RWPE2 (cell line): Measurements from ENCODE around the gene NKD2.

Source experiments
- ATAC-seq: fragments of 200-7000 bp; cut with Tn5 transposase; 3 replicates; pipeline ENCODE4 v1.9.1; 2021; ENCODE audit warnings: low read depth
- DNase-seq: peaks from one replicate; pipeline ENCODE4 v3.0.0-alpha.2; 2020; ENCODE audit warnings: low spot score
- H3K27ac ChIP-seq: fragments of 450-650 bp; 2 replicates; pipeline ENCODE4 v1.5.1; 2017; ENCODE audit warnings: mild to moderate bottlenecking; ENCODE audit not compliant: poor library complexity, severe bottlenecking
- H3K27me3 ChIP-seq: fragments of 250-450 bp; sonication (Bioruptor Pico); 2 replicates; pipeline ENCODE4 v1.5.1; 2021; ENCODE audit warnings: mild to moderate bottlenecking, moderate library complexity; ENCODE audit not compliant: insufficient read depth, poor library complexity, severe bottlenecking
- H3K36me3 ChIP-seq: fragments of 250-450 bp; sonication (Bioruptor Pico); 2 replicates; pipeline ENCODE4 v1.5.1; 2020; ENCODE audit warnings: low read depth, mild to moderate bottlenecking, moderate library complexity
- H3K4me1 ChIP-seq: fragments of 250-450 bp; sonication (Bioruptor Pico); 2 replicates; pipeline ENCODE4 v1.5.1; 2021; ENCODE audit warnings: mild to moderate bottlenecking, moderate library complexity; ENCODE audit not compliant: insufficient read depth, poor library complexity, severe bottlenecking
- H3K4me3 ChIP-seq: fragments of 250-450 bp; sonication (Bioruptor Pico); 2 replicates; pipeline ENCODE4 v1.5.1; 2021; ENCODE audit warnings: mild to moderate bottlenecking, moderate library complexity; ENCODE audit not compliant: severe bottlenecking
- H3K9me3 ChIP-seq: fragments of 250-450 bp; sonication (Bioruptor Pico); 2 replicates; pipeline ENCODE4 v1.5.1; 2021; ENCODE audit warnings: mild to moderate bottlenecking, moderate library complexity; ENCODE audit not compliant: severe bottlenecking
- CTCF ChIP-seq: fragments of 450-650 bp; IDR thresholded peaks from one replicate; pipeline ENCODE4 v1.5.1; 2017; ENCODE audit warnings: mild to moderate bottlenecking, moderate library complexity; ENCODE audit not compliant: poor library complexity, severe bottlenecking

The NKD2 gene

GRCh38 chr5:1074816-1075554 lies 66.4 kb downstream of the NKD2 start:
- no peaks in the 10 kb centered on the region for H3K4me1 ChIP-seq
- no peaks in the 10 kb centered on the region for H3K27me3 ChIP-seq
- no peaks in the 10 kb centered on the region; the same call in 1 of the 2 replicates for H3K36me3 ChIP-seq
- H3K27ac ChIP-seq = no peak overlapping the region
- H3K9me3 ChIP-seq = no peaks in the 10 kb centered on the region
- DNase-seq = no peak
- H3K4me3 ChIP-seq = no peak overlapping the region
- no peak for TF ChIP-seq CTCF
- ATAC-seq = no peak

- no peak for ATAC-seq
- Histone ChIP-seq H3K9me3 (no peaks in the 10 kb centered on the region), H3K27me3 (no peaks in the 10 kb centered on the region), H3K4me3 (no peak overlapping the region), H3K36me3 (no peaks in the 10 kb centered on the region; the same call in 1 of the 2 replicates), H3K27ac (no peak overlapping the region), H3K4me1 (no peaks in the 10 kb centered on the region)
- no peak for DNase-seq
- TF ChIP-seq CTCF = no peak
Observed at GRCh38 chr5:1075555-1075881, 66.9 kb downstream of the NKD2 start.

- Histone ChIP-seq H3K4me1 (no peaks in the 10 kb centered on the region), H3K27ac (no peak overlapping the region), H3K36me3 (no peaks in the 10 kb centered on the region; the same call in 1 of the 2 replicates), H3K9me3 (no peaks in the 10 kb centered on the region), H3K4me3 (no peak overlapping the region), H3K27me3 (no peaks in the 10 kb centered on the region)
- no peak for ATAC-seq
- no peak for TF ChIP-seq CTCF
- DNase-seq = no peak
Observed at GRCh38 chr5:1075931-1076330, 67.3 kb downstream of the NKD2 start.

- H3K27ac ChIP-seq = no peak overlapping the region
- no peak for TF ChIP-seq CTCF
- H3K9me3 ChIP-seq = no peaks in the 10 kb centered on the region
- no peaks in the 10 kb centered on the region; the same call in 1 of the 2 replicates for H3K36me3 ChIP-seq
- ATAC-seq = no peak; the same call in 2 of the 3 replicates
- no peaks in the 10 kb centered on the region for H3K4me1 ChIP-seq
- no peaks in the 10 kb centered on the region for H3K27me3 ChIP-seq
- no peak overlapping the region for H3K4me3 ChIP-seq
- no peak for DNase-seq
Observed at GRCh38 chr5:1076406-1076805, 67.8 kb downstream of the NKD2 start.

- no peak for DNase-seq
- no peak for ATAC-seq
- no peak overlapping the region for H3K27ac ChIP-seq
- no peak for TF ChIP-seq CTCF
- H3K27me3 ChIP-seq = no peaks in the 10 kb centered on the region
- H3K4me3 ChIP-seq = no peak overlapping the region
- H3K4me1 ChIP-seq = no peaks in the 10 kb centered on the region
- no peaks in the 10 kb centered on the region for H3K9me3 ChIP-seq
- H3K36me3 ChIP-seq = no peaks in the 10 kb centered on the region; the same call in 1 of the 2 replicates
Observed at GRCh38 chr5:1077026-1077425, 68.4 kb downstream of the NKD2 start.
